GM18519 (cell line): Measurements from ENCODE around the gene ADARB2.
"Not testable (repeated sequence)": the region's sequence is repeated elsewhere in the genome, so short reads cannot be mapped to it uniquely, and the experiment has no call there.

ENCODE experiments used
- ATAC-seq: cut with Tn5 transposase; IDR thresholded peaks from one replicate; pipeline ENCODE4 v1.9.1; 2021; ENCODE audit warnings: mild to moderate bottlenecking, moderate library complexity; ENCODE audit not compliant: unreplicated experiment, low FRiP score

Gene ADARB2

DNA sequence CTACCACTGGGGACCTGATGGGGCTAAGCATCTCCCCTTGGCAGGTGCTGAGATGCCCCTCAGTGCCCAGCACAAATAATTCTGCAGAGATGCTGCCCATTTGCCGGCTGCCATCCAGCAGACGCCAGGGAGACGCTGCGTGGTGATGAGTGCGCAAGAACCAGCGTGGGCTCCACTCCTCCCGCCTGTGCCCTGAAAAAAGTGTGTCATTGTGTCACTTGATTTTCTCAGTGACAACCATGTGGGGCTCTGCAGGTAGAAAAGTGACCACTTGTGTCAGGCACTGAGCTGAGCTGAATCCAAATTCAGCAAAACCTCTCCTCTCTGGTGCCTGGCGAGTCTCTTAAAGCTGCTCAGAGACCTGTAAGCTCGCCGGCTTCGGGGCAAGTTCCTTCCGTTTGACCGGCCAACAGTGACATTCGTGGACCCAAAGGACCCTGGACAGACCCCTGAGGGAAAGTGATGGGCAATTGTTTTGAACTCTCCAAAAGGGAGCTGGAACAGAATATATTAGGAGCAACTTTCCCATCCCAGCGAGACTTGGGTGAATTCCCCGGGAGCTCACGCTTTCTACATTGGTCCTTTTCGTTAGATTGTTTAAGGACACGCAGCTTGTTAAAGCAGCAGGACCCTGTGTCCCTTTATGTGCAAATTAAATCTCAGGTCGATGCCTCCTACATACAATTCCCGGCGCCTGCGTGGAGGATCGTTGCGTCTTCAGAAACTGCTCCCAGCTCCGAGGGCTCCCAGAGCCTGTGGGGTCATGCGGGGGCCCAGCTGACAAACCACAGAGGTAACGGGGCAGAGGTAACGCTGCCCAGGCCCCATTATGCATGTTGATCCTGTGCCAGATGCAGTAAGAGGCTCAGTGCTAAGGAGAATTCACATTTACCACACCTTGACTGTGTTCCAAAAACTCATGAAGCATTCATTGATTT lies 332.7 kb downstream of the ADARB2 start:
- no peak for ATAC-seq

DNA sequence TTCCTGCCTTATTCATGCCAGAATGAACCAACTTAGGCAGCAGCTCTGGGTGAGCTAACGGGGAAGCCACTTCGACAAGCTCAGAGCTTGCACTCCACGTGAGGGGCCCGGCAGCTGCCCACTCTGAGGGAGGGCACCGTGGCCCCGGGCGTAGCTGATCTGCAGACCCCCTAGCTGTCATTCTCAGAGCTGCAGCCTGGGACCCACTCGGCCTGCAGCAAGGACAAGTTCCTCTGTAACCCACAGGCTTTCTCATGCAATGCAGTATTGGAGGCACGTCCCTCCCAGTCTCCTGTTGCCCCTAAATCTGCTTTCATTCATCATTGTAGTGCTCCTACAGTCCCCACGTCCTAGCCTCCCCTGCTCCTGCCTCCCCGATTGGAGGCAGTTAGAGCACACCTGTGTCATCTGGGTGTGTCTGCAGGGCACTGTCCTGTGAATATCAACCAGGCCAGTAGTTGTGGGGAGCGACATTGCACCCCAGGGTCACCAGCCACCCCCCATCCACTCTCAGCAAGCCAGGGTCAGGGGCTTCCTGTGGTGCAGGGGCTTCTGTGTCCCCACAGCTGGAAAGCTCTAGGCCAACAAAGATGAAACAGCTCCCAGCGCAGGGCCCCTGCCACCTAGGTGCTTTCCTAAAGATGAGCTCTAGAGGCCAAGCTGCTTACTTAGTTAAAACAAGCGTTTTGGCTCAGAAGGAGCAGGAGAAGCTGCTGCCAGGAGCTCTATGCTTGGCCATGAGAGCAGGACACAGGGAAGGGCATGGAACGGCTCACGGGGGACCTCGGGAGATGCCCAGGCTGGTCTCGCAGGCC lies 333.6 kb downstream of the ADARB2 start:
- no peak for ATAC-seq

DNA sequence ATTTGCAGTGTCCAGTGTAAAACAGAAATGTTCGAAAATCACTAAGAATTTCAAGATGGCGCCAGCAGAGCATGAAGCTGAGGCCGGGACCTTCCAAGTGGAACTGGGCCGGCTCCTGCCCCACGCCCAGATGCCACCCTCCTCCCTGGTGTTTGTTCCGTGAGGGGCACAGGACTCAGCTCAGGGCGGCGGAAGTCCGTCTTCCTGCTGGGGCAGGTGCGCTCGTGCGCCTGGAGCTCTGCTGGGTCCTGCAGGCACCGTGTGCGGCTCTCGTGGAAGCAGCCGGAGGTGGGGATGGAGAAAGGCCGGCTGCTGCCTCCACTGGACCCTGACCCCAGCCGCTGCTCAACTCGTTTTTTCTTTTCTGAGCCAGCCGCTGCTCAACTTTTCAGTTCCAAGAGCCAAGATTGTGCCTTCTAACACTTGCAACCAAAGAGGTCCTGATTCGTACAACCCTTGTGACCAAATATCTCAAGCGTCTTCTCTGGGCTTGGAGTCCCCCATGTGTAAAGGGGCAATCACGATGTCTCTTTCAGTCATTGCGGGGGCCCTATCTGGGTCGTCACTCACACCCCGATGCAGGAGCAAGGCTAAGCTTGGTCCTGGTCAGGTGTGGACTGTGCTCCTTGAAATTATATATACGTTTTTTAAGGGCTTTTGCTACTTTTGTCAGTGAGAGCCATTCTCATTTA lies 334.4 kb downstream of the ADARB2 start:
- ATAC-seq, result no peak

DNA sequence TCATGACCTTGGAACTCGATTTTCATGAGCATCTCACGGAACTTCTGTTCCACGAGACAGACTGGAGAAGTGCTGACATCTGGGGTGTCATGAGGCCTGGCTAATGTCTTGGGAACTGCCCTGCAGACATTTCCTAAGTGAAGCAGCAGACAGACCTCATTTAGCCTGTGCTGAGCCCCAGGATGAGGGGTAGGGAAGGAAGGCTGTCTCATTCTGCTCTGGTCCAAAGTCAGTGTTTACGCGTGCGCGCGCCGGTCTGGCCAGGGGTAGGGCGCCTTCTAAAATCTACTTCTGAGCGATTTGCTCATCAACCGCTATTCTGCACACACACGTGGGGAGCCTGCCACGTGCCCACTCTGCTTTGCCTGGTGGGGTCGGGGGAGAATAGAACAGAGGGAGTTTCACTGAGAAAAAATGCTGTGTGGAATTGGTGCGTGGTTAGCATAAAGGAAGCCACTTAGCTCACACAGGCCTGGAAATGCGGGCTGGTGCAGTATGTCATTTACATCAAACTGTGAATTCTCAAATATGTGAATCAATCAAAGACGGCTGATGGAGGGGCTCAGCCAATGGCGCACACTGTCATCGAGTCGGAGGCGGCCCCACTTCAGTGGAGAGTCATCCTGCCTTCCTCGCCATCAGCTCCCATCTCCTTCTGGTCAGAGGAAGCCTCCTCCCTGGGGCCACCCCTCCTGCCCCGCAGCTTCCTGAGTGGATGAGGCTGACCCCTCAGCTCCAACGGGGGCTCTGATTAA lies 335.1 kb downstream of the ADARB2 start:
- no peak for ATAC-seq

DNA sequence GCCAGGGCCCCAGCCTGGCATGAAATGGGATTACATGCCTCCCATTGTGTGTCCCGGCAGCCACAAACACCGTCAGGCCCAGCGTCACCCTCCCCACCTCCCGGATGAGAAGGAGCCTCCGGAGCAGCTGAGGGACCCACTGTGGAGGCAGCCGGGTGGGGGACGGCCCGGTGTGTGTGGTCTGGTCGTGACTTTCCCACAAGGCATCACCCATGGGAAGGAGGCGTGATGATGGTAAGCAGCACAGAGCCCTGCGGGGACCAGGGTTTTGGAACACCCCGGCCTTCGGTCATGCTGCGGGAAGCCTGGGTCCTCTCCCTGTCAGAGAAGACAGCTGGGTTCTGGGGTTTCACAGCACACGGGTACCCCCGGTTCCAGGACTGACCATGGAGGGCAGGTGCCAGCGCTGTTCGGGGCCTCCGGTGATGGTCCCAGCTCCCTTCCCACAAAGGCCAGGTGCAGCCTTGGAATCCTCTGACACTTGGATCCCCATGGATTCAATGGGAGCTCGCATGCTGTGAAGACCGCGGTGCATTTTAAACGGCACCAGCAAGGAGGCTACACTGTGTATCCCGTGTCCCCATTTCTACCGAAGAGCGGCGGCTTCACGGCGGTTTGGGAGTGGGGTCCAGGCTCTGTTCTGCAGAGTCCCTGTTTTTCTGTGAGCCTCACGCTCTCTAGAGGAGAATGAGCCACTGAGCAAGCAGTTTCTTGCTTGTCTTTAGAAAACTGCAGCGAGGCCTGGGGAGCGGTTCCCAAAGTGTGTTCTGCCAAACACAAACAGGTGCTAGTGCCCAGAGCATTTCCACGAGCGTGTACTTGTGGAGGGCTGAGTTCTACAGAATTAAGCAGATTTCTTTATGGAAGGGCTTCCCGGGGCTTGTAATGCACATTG lies 336.0 kb downstream of the ADARB2 start:
- no peak for ATAC-seq

DNA sequence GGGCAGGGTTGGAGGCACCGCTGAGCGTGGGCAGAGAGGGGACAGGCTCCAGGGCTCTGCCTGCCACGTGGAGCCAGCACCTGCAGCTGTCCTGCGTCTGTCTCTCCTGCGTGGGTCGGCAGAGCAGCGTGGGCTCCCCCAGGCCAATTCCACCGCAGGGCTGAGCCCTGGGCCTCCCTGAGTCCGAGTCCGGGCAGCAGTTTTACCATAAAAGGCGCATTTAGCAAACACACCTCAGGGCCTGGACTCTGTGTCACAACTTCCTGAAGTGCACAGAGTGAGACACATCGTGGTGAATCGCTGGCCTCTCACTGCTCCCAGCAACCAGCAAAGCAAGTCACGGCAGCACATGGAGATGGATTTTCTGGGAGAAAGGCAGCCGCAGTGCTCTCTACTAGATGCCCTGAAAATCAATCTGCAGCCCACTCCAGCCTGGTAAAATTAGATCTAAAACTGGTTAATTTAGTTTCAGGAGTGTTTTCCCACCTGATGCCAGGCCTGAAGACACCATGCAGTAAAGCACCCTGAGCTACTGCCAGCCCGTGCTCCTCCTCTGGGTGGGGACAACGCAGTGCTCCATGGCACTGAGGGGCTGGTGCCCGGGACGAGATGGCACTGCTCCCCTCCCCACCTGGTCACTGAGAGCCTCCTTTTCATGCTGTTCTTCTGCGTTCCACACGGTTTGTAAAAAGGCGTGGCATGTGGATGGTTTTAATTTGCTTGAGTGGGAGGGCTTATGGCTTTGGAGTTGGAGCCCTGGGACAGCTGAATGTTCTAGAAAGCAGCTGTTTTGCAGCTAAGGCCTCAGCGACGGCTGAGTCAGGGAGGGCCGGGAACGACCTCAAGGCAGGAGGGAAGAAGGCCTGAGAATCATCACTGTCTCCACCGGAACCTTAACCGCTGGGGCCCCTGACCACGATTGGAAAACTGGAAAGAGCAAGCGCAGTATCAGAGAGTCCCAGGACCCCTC lies 336.9 kb downstream of the ADARB2 start:
- no peak for ATAC-seq

DNA sequence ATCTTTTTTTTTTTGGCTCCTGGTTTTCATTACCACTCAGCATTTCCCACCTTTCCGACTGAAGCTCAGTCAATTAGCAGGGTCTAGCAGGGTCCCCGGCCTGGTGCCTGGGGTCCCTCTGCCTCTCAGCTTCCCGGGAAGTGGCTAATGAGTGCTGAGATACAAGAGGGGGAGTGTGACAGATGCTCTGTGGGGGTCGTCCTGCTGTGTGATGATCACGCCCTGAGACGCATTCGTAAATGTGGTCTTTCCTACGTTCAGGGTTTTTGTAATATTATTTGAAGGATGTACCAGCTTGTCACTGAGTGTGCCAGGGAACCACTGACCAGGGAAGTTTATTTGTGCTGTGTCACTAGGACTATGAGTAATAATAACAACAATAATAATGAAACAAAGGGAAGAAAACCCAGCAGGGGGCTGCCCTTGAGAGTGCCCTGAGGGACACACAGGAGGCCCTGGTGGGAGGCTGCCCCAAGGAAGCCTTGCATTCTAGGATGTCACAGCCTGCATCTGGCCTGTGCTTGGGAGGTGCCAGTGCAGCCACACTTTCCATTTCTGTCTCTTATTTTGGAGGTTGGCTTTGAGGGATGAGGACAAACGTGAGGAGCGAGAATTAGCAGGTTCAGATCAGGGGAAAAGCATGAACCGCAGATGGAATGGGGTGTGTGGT lies 337.8 kb downstream of the ADARB2 start:
- no peak for ATAC-seq

DNA sequence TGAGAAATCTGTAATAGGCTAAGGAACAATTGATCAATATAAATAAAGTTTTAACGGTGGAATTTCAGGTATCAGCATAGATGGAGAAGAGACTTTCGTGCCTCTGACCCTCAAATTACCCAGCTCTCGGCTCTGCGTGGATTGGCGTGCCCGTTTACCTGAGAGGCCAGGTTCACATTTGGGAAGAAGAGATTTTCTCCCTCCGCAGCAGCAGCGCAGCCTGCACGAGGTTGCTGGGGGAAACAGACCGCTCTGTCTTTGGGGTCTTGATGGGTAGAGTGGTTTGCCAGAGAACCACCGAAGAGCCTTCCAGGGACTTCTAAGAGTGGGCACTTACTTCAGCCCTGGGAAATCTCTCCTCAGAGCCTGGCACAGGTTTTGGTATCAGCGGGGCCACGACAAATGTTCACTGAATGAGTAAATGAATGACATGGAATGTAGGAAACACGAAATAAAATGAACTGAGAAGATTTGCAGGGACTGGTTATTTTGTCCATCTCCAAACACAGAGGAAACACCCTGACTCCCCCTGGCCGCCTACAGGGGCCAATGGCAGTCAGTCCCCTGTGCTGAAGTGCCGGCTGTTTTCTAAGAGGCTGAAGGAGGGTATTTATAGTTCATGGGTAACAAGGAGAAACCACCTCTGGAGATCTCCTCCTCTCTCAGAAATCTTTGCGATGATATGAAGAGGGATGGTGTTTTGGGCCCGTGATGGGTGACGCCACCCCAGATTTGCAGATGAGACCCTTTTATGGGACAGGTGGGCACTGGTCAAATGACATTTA lies 338.5 kb downstream of the ADARB2 start:
- ATAC-seq, result no peak

DNA sequence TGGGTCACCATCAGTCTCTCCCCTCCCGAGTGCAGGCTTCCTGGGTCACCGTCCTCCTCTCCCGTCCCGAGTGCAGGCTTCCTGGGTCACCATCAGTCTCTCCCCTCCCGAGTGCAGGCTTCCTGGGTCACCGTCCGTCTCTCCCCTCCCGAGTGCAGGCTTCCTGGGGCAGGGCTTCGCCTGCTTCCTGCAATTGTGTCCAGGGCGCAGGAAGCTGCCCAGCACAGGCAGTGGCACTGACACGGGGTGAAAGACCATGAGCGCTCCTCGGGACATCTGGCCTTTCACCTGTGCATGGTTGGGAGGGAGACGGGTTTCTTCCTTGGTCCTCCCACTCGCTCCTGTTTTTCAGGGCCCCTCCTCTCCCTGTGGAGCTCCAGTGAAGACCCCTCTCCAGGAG lies 339.2 kb downstream of the ADARB2 start:
- ATAC-seq, result not testable (repeated sequence)

DNA sequence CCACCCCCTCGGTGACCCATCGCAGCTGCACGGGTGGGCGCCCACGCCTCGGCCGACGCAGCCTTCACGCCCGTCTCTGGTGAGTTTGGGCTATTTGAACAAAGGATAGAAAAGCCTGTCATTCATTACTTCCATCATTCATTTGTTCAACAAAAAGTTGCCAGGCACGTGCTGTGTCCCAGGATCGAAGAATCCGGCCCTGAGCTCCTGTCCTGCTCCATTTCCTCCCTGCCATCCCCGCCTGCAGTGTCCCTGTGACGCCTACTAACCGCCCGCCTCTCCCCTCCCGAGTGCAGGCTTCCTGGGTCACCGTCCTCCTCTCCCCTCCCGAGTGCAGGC lies 341.1 kb downstream of the ADARB2 start:
- ATAC-seq, result no peak

DNA sequence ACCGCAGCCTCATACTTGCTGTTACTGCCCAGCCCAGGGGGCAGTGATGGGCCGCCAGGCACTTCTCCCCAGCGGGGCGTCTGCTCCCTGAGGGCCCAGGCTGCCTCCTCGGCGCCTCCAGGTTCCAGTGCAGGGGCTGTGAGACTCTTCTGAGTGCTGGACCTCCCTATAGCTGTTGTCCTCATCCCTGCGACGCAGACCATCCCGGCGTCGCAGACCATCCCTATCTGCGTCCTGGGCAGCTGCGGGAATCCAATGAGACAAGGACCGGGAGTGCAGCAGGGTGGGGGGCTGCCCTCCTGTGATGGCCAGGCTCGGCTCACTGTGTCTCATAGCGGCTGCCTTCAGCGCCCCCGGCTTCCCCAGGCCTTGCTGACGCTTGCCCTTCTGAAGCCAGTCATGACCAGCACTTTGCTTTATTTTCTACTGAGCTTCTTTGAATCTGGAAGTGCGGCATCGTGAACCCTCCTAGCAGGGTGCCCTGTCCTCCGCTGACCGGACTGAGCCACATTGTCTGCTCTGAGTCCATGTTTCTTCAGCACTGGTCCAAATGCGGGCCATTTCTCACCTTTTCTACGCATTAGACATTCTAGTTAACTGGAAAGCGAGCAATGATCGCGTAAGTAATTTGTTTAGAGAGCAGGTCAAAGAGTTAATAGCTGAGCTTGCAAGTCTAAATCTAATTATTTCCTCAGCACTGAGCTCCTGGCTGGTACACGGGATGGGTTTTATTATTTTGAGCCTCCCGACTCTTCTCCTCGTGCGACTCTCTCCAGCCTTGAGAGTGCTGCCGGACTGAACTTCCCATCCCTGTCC lies 341.6 kb downstream of the ADARB2 start:
- no peak for ATAC-seq

DNA sequence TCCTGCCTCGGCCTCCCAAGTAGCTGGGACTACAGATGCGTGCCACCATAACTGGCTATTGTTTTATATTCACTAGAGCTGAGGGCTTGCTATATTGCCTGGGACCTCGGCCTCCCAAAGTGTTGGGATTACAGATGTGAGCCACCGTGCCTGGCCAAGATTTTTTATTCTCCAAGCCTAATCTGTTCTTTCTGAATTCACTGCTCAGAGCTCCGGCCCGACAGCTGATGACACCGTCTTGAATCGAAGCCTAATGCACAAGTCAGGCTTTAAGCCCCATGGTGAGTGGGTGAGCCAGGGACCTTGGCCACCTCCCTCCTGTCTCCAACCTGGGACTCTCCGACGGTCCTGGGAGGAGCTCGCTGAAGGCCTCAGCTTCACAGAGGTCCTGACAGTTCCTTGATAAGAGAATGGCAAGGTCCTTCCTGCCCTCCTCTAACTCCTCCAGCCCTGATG lies 342.3 kb downstream of the ADARB2 start:
- no peak for ATAC-seq

DNA sequence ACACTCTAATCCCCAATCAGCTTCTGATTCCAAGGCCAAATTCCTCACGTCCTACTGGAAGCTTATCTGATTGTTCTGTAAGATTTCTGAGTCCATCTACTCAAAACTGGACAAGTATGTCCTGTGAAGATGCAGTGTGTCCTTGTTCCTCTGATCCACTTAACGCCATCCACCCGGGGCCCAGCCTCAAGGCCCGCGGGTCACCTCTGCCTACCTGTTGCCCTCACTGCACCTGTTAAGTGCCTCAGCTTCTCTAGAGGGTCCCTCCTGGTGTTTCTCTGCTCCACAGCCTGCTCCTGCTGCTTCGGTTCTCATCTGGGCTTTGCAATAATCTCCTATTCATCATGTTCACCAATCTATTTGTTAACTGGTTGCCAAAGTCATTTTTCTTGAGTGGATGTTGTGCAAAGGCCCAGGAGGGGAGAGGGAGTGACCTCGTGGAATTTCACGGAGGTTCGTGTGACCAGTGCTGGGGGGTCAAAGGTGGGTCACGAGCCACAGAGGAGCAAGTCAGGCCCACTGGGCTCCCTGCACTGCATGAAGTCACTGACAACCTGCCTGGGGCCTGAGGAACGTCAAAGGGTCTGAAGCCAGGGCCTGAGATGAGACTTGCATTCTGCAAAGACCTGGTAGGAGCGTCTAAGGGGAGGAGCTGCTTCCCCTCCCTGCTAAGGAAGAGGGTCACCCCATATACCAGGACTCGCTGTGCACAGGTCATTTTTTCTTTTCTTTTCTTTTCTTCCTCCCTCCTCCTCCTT lies 343.0 kb downstream of the ADARB2 start:
- ATAC-seq, result no peak

DNA sequence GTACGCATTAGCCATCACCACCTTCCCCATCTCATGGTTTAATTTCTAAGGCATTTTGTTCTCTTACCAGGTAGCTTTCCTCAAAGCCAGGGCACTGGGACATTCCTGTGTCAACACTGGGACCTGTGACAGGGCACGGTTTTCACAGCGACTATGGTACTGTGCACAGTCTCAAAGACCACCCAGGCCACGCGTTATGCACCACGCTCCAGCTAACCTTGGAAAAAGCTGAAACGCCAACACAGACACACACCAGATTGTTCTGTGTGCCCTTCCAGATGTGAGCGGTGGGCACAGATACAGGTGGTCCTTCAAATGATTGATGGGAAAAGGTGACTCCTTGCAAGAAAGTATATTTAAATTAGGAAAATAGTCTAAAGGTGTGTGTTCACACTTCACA lies 343.8 kb downstream of the ADARB2 start:
- no peak for ATAC-seq

DNA sequence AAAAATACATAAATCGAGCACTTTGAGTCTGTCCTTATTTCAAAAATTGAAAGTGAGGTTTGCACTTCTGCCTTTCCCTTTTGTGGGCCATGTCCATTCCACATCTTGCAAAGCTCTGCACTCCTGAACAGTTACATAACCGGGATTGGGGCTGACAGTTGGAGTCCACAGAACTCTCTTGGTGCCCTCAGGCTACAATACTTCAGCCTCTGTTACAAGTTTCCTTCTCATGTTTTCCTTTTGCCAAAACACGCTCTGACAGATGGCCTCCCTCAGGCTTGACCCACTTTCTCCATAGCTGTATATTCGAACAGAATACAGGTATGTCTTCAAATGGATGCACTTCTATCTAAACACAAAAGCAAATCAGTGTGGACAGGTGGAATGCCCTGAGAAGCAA lies 345.2 kb downstream of the ADARB2 start:
- no peak for ATAC-seq
